Measurements from ENCODE around the gene SPNS3. TPM values are rescaled to one million over a fixed set of nuclear protein-coding genes. Genes with fewer than 3 reads are reported as not detected.

The SPNS3 gene
- total RNA-seq, 1 experiment from 2014 or later, result 0.37 TPM

- TF ChIP-seq, protein P1, sequence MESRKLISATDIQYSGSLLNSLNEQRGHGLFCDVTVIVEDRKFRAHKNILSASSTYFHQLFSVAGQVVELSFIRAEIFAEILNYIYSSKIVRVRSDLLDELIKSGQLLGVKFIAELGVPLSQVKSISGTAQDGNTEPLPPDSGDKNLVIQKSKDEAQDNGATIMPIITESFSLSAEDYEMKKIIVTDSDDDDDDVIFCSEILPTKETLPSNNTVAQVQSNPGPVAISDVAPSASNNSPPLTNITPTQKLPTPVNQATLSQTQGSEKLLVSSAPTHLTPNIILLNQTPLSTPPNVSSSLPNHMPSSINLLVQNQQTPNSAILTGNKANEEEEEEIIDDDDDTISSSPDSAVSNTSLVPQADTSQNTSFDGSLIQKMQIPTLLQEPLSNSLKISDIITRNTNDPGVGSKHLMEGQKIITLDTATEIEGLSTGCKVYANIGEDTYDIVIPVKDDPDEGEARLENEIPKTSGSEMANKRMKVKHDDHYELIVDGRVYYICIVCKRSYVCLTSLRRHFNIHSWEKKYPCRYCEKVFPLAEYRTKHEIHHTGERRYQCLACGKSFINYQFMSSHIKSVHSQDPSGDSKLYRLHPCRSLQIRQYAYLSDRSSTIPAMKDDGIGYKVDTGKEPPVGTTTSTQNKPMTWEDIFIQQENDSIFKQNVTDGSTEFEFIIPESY (IDR thresholded peaks at IDR 0.05; ENCODE audit: extremely low read depth, insufficient replicate concordance, low read length), result no peak
- no peak for TF ChIP-seq YY1 (IDR thresholded peaks at IDR 0.05; ENCODE audit: extremely low read depth, insufficient replicate concordance, low read depth, low read length)
These were observed 16.5 kb upstream of the SPNS3 start (continued) for GRCh38 chr17:4417129-4417667.

GRCh38 chr17:4420692-4421131, 13.0 kb upstream of the SPNS3 start:
- intact Hi-C loops (cut with micrococcal nuclease), result loop anchor here (1.0 to 5.0 kb wide), 3 partner anchors 112 to 468 kb away; no protein-coding TSS in a partner anchor
- H3K4me2 ChIP-seq (ENCODE audit: low read length), result peak overlapping the region; percentile 54
- BruUV-seq (replicated peaks), result no TSS peak
- H3K9me3 ChIP-seq (ENCODE audit: control insufficient read depth in 1 of 2, insufficient read depth in 1 of 2, low read depth in 1 of 2, low read length in 2 of 2), result no peaks in the 10 kb centered on the region
- TF ChIP-seq TCF7L2 (IDR thresholded peaks at IDR 0.05; ENCODE audit: borderline replicate concordance, extremely low read depth, insufficient read depth, insufficient read length) (no peak), CBX3 (IDR thresholded peaks at IDR 0.05; ENCODE audit: low read depth) (no peak), SIN3A (IDR thresholded peaks at IDR 0.05; ENCODE audit: low read depth) (no peak), POLR2A (IDR thresholded peaks at IDR 0.05; ENCODE audit: borderline replicate concordance, extremely low read depth, insufficient read depth, insufficient read length) (no peak), EZH2 (IDR thresholded peaks at IDR 0.05) (no peak), RAD21 (IDR thresholded peaks at IDR 0.05; ENCODE audit: low read depth) (peak; percentile 95), POLR2AphosphoS5 (IDR thresholded peaks at IDR 0.05; ENCODE audit: low read depth, low read length) (no peak), CTCF (IDR thresholded peaks at IDR 0.05 in 2 of 3, conservative IDR thresholded peaks at IDR 0.05 in 1 of 3; ENCODE audit: borderline replicate concordance in 1 of 3, insufficient read depth in 1 of 3, low read depth in 2 of 3, low read length in 2 of 3) (peak; percentile 83 to 87 (median 85))
- TF ChIP-seq, protein P2, sequence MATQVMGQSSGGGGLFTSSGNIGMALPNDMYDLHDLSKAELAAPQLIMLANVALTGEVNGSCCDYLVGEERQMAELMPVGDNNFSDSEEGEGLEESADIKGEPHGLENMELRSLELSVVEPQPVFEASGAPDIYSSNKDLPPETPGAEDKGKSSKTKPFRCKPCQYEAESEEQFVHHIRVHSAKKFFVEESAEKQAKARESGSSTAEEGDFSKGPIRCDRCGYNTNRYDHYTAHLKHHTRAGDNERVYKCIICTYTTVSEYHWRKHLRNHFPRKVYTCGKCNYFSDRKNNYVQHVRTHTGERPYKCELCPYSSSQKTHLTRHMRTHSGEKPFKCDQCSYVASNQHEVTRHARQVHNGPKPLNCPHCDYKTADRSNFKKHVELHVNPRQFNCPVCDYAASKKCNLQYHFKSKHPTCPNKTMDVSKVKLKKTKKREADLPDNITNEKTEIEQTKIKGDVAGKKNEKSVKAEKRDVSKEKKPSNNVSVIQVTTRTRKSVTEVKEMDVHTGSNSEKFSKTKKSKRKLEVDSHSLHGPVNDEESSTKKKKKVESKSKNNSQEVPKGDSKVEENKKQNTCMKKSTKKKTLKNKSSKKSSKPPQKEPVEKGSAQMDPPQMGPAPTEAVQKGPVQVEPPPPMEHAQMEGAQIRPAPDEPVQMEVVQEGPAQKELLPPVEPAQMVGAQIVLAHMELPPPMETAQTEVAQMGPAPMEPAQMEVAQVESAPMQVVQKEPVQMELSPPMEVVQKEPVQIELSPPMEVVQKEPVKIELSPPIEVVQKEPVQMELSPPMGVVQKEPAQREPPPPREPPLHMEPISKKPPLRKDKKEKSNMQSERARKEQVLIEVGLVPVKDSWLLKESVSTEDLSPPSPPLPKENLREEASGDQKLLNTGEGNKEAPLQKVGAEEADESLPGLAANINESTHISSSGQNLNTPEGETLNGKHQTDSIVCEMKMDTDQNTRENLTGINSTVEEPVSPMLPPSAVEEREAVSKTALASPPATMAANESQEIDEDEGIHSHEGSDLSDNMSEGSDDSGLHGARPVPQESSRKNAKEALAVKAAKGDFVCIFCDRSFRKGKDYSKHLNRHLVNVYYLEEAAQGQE (IDR thresholded peaks at IDR 0.05; ENCODE audit: low read depth), result no peak
- CTCF ChIA-PET, result interaction anchor here (0.6 to 1.4 kb wide), 12 partner anchors 10 to 577 kb away, joined by 3 to 10 read pairs (median 3); no protein-coding TSS in a partner anchor
- H3K27ac ChIP-seq (ENCODE audit: low read depth, low read length), result no peak overlapping the region
- H3K79me2 ChIP-seq (ENCODE audit: insufficient read depth, low read length), result no peaks in the 10 kb centered on the region
- DNase-seq (ENCODE audit: low read depth, low spot score) (peak; percentile 71), ATAC-seq (peak; percentile 96)
- RAD21 ChIA-PET (ENCODE audit: low non-redundant PET in 1 of 2, low total read pairs in 2 of 2, uncharacterized antibody in 2 of 2, unreplicated experiment in 2 of 2), result interaction anchor here in 1 of 2 experiments (0.7 to 1.0 kb wide), 2 partner anchors 93 to 114 kb away, joined by 3 to 4 read pairs; no protein-coding TSS in a partner anchor
- no peaks in the 10 kb centered on the region for H3K9me2 ChIP-seq (ENCODE audit: insufficient read depth)
- no peak overlapping the region for H3K9ac ChIP-seq (ENCODE audit: low read length)
- H3K4me3 ChIP-seq (replicated peaks in 1 of 2; ENCODE audit: low read depth in 1 of 2, low read length in 2 of 2), result no peak overlapping the region
- H3K27me3 ChIP-seq (ENCODE audit: insufficient read depth, low read length), result no peaks in the 10 kb centered on the region
- peaks cover 3 to 6% of the 10 kb centered on the region in 2 experiments; a peak in 2 of 4 replicates for H3K4me1 ChIP-seq (ENCODE audit: control insufficient read depth in 1 of 2, insufficient read depth in 2 of 2, low read length in 2 of 2)
- POLR2A ChIA-PET, result interaction anchor here (1.0 kb wide), 1 partner anchor 135 kb away, joined by 4 read pairs; the partner anchor contains the start of gene MYBBP1A
- no peaks in the 10 kb centered on the region for H4K20me1 ChIP-seq (ENCODE audit: insufficient read depth)
- peak overlapping the region; percentile 91 for H2AFZ ChIP-seq (ENCODE audit: low read depth, low read length, poor library complexity, severe bottlenecking)
- H3K36me3 ChIP-seq (ENCODE audit: control insufficient read depth in 1 of 2, insufficient read depth in 2 of 2, low read length in 2 of 2), result no peaks in the 10 kb centered on the region

Measured in HCT116 (cell line).